GM21381 (cell line): ENCODE results near the gene FBXL4.
"Not testable (repeated sequence)": the region's sequence is repeated elsewhere in the genome, so short reads cannot be mapped to it uniquely, and the experiment has no call there.

Experiments used
- ATAC-seq: cut with Tn5 transposase; IDR thresholded peaks from one replicate; pipeline ENCODE4 v1.9.1; 2021; ENCODE audit warnings: mild to moderate bottlenecking, moderate library complexity; ENCODE audit not compliant: unreplicated experiment

FBXL4 gene

DNA sequence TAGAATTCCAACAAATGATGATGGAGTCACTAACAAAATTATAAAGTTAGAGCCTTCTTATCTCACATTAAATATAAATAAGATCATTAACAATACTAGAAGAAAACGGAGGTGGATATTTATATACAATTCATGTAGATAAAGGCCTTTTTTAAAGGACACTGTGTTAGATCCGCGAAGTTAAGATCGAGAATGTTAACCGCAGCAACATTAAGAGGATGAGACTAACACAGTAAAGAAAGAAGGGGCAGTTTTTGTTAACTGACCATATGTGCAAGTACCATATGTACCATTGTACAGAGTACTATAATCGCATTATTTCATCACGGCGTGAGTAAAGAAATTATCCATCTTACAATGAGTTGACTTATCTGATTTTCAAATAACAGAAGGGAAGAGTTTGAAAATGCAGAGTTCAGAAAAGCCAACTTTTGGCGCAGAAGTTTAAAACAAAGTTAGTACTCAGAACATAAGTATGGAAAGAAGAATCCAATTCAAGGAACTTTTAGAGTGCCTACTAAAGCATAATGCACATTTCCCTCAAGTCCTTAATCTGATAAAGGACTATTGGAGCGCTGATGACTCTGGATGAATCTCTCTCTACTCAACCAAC lies 1.4 kb downstream of the FBXL4 start:
- ATAC-seq = no peak

DNA sequence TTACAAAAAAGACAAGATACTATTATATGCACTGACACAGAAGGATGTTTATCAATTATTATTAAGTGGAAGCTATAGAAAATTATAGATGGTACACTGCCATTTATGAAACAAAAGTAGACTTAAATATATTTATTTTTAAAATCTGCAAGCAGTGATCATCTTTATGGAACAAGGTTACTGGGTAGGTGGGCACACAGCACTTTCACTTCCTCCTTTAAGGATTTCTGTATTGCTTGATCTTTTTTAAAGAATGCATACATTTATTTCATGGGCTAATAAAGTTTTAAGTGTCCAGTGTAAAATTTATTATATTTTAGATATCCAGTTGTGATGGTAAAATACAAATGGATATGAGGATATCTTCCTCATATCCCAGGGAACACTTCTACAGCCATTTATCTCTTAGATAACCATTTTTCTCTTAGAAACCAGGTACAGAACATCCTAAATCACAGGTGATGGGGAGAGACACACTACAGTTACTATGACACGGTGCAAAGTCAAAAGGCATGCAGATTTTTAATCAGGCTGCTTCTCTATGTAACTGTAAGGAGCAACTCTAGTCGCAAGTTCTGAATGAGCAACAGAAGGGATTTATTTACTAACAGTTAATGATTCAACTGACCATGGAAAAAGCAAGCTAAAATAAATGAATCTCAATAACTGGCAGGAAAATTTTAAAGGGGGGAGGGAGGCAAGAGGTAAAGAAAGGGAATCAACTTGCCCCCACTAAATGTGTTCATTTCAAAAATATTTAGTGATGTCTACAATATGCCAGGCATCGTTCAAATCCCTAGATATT lies 2.2 kb downstream of the FBXL4 start:
- no peak for ATAC-seq

DNA sequence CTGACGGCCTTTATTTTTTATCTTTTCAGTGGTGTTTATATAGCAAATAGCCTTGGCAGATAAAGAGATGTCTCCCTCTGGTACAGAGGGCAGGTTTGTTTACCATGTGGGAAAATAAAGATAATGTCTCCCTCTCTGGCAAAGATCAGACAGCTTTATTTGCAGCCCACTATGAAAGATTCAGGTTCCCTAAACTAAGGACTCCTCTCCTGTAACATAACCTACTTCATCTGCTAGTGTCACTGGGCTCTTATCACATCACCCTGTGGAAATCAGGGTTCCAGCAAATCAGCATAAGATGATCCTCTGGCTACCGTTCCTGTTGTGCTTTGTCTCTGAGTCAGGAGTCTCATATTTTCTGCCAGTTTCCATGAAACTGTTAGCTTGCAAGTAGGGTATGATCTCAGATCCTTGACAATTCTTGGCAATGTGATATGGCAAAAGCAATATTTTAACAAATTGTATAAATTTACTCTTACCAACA lies 3.1 kb downstream of the FBXL4 start:
- ATAC-seq = no peak

DNA sequence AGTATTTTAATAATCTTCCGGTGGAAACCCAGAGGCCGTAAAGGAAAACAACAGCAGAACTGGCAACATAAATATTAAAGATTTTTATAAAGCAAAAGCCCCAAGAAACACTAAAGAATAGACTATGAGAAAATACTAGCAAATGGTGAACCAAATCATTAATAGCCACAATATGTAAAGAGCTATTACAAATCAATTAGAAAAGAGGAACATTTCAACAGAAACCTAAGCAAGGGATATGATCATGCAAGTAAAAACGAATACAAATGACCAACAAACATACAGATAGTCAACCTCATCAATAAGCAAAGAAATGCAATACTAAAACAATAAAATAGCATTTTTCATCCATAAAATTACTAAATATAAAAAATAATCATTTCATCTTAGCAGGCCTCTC lies 3.6 kb downstream of the FBXL4 start:
- no peak for ATAC-seq

DNA sequence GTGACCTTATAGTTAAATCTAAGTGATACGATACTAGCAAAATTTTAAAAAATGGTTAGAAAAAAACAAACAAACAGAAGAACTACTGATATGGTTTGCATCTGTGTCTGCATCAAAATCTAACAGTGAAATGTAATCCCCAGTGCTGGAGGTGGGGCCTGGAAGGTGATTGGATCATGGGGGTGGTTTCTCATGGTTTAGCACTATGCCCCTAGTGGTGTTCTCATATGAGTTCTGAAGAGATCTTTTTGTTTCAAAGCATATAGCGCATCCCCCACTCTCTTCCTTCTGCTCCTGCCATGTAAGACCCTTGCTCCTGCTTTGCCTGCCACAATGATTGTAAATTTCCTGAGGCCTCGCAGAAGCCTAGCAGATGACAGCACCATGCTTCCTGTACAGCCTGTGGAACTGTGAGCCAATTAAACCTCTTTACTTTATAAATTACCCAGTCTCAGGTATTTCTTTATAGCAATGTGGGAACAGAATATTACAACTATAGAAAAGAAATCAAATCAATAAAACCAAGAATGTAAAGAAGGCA lies 5.4 kb downstream of the FBXL4 start:
- no peak for ATAC-seq

DNA sequence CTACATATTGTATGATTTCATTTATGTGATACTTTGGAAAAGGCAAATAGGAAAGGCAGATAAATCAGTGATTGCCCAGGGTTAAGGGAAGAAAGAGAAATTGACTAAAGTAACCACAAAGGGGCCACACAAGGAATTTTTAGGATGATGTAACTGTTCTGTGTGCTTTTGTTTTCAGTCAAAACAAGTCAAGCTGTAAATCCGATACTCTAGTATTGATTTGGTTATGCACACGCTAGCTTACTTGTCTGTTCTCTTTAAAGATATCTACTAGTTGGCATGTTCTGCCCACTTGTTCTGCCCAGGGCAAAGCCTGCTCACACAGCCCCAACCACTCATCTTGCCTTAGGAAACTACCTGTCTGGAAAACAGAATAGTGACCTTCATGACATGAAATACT lies 6.4 kb downstream of the FBXL4 start:
- no peak for ATAC-seq

DNA sequence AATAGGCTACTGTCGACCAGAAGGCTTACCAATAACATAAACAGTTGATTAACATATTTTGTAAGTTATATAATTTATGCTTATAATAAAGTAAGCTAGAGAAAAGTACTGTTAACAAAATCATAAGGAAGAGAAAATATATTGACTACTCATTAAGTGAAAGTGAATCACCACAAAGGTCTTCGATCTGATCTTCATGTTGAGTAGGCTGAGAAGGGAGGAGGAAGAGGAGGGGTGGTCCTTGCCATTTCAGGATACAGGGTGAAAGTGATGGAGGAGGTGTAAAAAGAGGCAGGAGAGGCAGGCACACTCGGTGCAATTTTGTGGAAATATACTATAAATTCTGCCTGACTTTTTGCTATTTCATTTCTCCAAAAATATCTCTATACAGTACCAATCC lies 10.4 kb downstream of the FBXL4 start:
- no peak for ATAC-seq

DNA sequence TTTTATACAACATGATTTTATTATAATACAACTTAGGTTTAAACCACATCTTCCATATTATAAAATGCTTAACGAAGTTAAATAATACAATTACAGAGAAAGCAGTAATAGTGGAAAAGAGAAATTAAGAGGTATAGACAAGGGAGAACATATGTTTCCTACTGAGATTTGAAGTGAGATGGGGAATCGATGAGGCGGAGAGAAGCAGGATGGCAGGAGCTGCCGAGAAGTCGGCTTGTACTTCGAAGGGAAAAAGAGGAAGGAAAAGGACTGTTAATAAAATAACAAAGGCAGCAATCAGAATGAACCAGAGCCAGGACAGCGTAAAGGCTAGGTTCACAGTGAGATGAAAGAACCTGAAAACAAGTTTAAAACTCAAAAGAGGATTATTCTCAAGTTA lies 15.4 kb downstream of the FBXL4 start:
- ATAC-seq = no peak

DNA sequence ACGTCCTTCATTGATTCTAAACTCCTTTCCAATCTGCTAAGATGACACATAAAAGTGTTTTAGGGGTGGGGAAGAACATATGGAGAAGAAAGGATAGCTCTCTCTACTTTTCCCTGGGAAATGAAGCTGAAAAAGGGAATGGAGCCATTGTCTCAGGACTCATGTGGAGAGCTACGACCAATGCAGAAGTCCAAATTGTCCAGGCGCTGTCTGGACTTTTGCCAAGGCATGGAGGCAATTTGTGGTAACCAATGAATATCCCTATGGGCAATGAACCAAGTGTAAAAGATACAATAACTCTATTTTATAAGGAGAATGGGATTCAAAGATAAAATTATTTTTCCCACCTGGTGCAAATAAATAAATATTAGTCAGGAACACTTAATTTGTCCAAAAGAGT lies 16.1 kb downstream of the FBXL4 start:
- no peak for ATAC-seq

DNA sequence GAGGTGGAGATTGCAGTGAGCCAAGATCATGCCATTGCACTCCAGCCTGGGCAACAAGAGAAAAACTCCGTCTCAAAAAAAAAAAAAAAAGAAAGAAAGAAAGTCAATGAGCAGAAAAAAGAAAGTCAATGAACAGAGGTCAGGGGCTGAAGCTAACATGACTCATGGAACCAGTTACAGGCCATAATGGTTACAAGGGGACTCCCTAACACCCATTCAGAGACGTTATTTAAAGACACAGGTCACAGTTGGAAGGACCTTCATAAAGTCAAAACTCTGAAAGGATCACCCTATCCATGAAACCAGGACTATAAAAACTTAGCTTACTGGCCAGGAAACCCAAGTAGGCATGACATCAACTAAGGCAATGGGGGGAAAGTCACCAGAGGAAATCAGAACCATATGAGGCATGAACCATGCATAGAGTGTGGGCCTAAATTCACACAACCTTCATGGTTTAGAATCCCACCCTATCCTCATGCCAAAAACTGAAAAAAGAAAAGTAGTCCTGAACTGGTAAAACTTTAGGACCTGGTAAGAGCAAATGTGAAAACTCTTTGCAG lies 18.2 kb downstream of the FBXL4 start:
- no peak for ATAC-seq

DNA sequence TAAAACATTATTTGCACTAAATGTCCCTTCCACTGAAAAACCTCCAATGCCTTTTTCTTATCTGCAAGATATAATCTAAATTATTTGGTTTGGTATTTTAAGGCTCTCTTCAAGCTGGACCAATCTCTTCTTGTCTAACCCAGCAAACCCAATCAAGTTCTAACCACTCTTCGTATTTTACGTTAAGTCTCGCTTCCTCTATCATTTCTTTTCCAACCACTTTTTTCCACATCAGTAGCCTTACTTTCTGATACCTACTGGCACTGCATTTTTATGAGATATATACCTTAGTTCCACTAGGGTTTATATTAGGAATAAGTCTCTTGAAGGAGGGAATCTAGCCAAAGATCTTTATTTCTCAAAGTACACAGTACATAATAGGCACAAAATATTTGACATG lies 19.1 kb downstream of the FBXL4 start:
- no peak for ATAC-seq

DNA sequence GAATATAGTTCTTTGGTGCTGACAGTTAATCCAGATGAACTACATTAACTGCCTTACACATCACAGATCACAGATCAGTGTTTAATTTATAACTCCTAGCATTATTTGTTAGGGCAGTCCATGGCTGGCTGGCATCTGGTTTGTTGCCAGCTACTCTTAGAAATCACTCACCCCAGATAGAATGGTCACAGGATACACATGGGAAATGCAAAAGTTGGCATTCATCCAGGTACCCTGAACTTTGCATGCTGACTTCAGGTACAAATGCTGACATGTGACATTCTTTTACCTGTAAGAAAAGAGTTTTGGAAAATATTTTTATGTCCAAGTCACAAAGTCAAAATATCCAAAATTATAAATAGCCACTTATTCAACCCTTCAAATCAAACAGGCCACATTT lies 20.2 kb downstream of the FBXL4 start:
- no peak for ATAC-seq

DNA sequence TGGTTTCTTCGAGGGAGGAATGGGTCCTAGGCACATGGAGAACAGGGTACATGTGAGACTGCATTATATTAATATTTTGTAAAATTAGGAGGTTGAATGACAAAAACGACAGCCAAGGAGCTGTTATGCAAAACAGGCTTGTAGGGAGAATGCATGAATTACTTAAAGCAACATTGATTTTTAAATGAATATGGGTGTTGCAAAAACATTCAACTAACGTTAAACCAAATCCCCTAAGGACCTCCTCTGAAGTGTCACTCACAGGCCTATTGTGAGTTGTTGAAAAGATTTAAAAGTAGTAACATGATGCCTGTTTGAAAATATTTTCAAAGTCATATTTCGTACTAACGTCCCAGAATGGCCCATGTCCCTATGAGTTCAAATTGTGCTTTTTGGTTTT lies 21.9 kb downstream of the FBXL4 start:
- ATAC-seq = no peak

DNA sequence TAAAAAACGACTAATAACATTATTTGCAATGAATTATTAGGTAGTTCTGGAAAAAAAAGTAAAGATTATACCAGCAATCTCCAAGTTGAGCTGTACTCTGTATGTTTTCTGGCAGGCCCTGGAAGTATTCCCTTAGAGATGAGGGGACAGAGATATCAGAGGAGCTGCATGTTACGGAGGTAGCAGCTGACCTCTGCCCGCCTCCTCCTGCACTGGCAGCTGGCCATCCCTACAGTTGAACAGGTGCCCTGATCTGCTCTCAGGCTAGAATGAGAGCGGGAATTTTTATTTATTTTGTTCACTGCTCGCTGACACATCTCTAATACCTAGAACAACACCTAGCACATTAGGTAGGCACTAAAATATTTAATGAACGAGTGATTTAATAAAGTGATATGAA lies 23.1 kb downstream of the FBXL4 start:
- no peak for ATAC-seq

DNA sequence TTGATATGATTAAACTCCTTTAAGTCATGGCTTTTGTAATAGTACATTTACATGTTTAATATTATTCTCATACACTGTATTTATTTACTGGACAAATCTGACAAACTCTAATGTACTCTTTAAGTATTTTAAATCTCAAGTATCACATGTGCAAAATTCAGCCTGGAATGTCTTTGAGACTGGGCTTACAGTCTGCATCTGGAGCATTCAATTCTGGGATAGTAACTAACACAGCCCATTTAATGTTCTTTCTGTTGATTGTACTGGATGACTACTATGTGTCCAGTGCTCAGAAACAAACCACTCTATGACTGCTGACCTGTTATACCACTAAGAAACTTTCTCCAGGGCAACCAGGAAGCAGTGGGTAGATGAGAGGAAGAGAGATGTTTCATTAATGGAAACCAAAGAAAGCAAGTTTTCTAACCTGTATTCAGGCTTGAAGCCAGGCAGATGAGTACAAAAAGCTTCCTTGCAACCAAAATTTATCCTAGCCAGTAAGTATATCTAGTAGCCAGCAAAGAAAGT lies 26.8 kb downstream of the FBXL4 start:
- peak; percentile 93 for ATAC-seq

DNA sequence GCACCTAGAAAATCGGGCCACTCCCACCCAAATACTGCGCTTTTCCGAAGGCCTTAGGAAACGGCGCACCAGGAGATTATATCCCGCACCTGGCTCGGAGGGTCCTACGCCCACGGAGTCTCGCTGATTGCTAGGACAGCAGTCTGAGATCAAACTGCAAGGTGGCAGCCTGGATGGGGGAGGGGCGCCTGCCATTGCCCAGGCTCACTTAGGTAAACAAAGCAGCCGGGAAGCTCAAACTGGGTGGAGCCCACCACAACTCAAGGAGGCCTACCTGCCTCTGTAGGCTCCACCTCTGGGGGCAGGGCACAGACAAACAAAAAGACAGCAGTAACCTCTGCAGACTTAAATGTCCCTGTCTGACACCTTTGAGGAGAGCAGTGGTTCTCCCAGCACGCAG lies 36.8 kb downstream of the FBXL4 start:
- ATAC-seq = not testable (repeated sequence)

DNA sequence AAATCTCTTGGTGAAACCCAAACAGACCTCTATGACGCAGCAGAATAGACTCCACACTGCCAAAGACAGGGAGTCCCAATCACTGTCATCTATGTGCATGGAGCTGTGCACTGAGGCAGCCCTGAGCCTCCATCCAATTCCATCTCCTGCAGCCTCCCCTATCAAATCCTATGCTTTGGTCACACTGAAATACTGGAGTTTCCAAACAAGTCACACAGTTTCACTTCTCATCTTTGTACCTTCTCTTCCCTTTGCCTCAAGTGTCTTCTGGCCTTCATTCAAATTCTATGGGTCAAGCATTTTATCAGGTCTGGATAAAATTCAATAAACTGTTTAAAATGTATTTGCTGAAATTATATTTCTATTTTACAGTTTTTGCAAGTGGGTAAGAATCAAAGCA lies 38.5 kb downstream of the FBXL4 start:
- no peak for ATAC-seq

DNA sequence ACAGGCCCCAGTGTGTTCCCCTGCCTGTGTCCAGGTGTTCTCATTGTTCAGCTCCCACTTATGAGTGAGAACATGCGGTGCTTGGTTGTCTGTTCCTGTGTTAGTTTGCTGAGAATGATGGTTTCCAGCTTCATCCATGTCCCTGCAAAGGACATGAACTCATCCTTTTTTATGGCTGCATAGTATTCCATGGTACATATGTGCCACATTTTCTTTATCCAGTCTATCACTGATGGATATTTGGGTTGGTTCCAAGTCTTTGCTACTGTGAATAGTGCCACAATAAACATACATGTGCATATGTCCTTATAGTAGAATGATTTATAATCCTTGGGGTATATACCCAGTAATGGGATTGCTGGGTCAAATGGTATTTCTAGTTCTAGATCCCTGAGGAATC lies 41.4 kb downstream of the FBXL4 start:
- ATAC-seq = not testable (repeated sequence)

DNA sequence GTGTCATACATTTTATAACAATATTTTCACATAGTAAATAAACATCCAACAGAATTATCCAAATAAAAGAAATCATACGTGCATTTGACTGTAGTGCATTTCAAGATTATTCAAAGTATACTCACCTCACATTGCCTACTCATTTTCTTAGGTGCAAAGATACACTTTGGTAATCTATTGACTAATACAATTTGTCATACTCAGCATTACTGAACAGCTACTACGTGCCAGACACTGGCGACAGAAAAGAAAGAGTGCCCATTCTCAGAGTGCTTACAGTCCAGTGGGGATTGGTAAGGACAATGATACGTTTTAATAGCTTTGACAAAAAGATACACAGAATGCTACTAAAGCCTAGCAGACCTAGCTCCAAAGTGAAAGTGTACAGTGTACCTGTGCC lies 42.0 kb downstream of the FBXL4 start:
- no peak for ATAC-seq

DNA sequence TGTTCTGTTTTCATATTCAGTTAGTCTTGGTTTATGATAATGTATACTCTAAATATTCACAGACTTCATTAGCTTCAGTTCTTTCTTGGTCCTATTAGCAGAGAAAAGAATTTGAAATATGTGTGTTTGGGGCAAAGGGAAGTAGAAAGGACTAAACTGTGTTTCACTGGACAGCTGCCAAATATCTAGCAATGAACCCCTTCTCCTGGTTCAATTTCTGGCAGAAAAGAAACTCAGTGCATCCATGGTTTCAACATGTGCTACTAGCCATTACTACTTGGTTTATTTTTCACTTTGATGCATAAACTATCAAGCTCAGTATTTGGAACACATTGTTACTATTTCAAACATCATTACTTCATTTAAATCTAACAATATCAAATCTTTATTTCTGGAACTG lies 43.6 kb downstream of the FBXL4 start:
- ATAC-seq = no peak

DNA sequence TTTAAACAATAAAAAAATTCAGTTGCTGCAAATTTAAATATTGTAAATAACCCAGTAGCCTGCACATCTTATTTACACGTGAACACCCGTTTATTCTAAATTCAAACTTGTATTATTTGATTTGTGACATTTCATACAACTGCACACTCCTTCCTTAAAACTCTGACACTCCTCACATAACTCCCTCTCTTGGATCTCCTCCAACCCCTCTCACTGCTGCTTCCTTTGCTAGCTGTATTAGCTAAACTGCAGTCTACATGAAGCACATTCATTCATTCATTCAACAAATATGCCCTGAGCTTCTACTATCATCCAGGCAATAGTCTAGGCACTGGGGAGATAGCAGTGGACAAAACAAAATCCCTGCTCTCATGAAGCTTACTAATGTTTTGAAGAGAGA lies 47.0 kb downstream of the FBXL4 start:
- no peak for ATAC-seq

DNA sequence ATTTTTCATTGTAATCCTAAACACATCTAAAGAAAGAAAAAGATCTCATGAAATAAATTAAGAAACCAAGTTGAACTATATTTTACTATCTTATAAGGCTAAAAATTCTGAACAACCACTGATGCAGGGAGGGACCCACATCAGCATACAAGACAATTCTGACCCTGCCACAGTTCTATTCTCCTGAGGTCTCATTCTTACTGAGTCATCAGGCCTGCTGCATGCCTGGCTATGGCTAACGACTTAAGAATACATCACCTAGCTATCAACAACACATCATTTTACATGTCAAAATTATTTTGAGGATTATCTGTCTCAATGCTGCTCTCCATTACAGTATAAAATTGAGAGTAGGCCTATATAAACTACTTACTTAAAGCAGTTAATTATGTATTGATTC lies 52.9 kb downstream of the FBXL4 start:
- ATAC-seq = no peak
